NCI-H2029 treated with DMSO at 0.1 percent for 48 hours (cell line): ENCODE measurements around the gene UBR4.
"Not testable (repeated sequence)": the region's sequence is repeated elsewhere in the genome, so short reads cannot be mapped to it uniquely, and the experiment has no call there.

Source experiments
- DNase-seq: peaks from one replicate; lab custom pipeline; 2025; lab: John Stamatoyannopoulos, UW

UBR4 gene

DNA sequence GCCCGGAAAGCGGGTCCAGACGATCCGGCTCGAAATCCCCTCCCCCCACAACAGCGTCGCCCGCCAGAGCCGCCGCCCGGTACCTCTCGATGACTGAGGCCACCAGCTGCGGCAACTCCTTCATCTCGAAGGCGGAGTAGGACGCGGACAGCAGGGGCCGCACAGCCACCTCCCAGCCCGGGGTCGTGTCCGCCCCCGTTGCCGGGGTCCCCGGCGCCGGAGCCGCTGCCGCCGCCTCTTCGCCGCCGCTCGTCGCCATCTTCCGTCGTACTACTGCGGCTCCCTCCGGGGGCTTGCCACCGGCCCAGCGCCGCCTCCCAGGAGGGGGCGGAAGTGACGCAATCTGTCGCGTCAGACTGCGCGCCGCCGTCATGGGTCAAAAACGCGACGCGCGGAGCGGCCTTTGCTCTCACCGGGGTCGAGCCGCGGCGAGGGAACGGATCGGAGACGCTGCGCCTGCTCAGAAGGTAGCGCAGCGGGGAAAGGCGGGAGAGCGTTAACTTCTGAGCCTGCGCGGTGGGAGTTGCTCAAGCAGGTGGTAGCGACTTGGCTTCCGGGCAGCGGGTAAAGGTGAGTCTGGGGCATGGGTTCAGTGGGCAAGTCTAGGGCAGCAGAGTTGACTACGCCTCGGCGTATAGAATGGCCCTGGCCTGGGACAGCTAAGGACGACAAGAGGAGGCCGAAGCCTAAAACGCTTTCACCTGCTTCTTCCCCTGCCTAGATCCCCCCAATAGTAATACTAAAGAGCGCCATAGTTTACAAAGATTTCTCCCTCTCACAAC is at the start of gene UBR4:
UBR4 (minus strand) TSS at position 277 of the 782 bp plus-strand sequence; CDS start at position 259, 18 bp downstream.
- DNase-seq: peak; percentile 73

DNA sequence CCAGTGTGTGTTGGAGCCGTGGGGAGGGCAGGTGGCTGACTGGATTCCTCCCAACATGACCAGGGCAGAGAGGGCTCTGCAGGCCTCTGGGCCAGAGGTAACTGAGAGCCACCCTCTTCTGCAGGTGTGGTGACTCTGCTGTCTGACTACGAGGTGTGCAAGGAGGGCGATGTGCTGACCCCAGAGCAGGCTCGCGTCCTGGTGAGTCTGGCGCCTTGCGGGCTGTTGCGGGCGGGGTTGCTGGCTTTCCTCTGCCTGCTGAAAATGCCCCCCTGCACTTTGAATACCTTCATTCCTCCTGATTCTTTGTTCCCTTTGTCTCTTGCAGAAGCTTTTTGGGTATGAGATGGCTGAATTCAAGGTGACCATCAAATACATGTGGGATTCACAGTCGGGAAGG is 48.3 kb upstream of the UBR4 start:
- DNase-seq: no peak

DNA sequence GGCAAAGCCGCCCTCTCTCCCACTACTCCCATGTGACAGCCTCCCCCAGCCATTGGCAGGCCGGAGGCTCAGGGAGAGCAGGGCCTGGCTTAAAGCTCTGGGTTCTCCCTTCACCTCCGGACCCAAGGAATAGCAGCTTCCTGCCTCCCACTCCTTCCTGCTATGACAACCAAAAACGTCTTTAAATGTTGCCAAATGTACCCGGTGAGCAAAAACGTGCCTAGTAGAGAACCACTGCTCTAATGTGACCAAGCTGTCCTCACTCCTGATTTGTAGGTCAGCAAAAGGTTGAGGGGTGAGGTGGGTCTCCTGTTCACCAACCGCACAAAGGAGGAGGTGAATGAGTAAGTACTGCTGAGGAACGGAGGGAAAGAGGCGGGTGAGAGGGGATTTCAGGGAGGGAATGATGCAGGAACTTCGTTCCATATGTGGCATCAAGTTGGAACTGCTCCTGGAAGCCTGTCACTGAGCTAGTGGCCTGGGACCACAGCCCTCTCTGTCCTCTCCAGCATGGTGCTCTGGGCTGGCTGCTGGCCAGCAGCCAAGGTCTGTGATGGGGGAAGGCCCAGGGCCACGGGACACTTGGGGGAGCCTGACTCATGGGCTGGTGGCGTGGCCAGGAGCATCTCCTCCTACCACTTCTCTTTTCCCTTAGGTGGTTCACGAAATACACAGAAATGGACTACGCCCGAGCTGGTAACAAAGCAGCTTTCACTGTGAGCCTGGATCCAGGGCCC is 47.3 kb upstream of the UBR4 start:
- DNase-seq: no peak

DNA sequence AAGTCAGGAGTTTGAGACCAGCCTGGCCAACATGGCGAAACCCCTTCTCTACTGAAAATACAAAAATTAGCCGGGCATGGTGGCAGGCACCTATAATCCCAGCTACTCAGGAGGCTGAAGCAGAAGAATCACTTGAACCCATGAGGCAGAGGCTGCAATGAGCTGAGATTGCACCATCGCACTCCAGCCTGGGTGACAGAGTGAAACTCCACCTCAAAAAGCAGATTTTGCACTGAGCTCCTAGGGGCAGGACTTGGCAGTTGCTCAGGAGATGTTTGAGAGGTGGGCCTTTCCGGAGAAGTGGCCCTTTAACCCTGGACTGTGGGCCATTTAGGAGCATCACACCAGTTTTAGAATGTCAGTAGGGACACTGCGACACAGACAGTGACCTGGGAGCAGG is 46.2 kb upstream of the UBR4 start:
- not testable (repeated sequence) for DNase-seq

DNA sequence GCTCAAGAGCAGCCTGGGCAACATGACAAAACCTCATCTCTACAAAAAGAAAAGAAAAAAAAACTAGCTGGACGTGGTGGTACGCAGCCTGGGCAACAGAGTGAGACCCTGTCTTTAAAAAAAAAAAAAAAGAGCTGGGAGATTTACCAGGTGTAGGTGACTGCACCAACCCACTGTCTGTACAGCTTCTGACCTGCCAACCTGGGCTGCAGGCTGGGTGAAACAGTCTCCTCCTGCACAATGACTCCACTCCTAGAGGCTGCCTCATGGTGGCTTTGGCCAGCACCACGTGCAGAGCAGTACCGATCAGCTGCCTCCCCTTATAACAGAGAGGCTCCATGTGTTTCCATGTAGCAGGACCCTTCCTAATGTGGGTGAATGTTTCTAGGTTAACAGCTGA is 45.2 kb upstream of the UBR4 start:
- no peak for DNase-seq

DNA sequence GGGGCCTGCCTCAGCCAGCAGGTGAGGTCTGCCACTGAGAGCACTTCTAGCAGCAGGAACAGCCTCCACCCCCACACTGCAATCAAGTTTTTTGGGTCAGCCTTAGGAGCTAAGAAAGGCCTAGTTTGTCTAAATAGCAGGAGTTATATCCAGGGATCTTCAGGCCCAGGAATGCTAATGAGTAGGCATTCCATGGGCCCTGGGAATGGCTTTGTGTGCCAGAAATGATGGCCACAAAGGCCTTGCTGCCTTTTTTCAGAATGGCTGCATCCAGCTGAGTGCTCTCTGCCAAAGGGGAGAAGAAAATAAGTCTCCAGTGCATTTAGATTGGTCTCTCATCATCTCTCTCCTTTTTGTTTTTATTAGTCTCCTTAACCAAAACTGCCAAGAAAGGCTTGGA is 44.4 kb upstream of the UBR4 start:
- no peak for DNase-seq

DNA sequence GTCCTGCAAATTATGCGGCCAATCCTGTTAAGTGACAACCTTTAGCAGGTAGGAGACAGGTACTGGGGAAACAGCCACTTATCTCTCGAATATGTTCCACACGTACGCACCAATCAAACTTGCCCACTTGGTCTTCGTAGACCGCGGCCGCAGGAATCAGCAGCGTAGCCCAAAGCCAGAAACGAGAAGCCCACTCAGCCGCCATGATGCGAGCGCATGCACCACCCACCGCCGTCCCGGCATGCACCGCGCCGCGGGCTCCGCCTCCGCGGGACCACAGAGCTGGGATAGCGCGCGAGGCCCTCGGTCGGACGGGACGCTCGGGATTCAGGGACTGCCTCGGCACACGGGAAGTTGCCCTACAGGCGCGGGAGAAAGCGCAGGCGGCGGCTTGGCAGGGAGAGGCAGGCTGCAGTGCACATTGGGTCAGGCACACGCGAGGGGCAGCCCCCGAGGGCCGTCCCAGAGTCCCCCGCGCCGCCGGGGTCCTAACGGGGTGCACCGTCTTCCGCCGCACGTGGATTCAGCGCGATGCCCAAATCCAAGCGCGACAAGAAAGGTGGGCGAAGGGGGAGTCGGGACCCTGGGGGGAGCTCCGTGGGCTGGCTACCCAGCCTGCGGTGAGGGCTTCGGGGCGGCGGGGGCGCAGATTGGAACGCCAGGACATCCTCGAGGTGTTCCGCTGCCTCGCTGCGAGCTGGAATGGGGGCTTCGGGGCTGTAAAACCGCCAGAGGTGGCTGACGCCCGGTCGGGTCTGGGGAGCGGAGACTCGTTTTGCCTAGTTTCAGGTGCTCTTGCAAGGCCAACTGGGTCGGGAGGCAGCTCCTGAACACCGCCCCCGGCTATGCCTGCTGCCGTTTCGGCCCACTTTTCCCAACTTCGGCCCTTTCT is 41.5 kb upstream of the UBR4 start, which contains the start of the genes EMC1 and MRTO4:
EMC1 (minus strand) TSS at position 220 of the 892 bp plus-strand sequence; CDS start at position 205, 15 bp downstream.
MRTO4 (plus strand) TSS at position 501 of the 892 bp plus-strand sequence; CDS start at position 532, 31 bp downstream.
- DNase-seq: peak; percentile 36

DNA sequence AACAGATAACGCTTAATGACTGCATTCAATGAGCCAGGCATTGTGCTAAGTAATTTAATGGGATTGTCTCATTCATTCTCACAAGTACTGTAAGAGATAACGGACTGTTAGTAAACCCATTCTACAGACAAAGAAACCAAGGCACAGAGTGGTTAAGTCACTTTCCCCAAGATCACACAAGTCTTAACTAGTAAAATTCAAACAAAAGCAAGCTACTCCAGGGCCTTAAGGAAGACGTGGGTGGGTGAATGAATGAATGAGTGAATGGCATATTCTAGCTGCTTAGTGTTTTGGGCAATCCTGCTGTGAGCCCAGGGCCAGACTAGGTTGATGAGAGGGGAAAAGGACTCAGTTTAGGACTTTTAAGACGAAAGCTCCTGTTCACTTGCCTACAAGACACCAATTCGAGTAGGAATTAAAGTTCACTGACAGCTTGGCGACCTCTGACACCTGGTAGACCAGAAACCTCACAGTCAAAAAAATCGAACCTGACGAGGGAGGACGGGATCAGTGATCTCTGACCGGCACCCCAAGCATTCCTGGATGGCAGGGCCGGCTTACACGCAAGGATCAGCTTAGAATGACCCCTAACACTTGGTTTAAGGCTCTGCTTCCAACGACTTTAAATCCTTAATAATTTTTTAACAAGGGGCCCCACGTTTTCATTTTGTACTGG is 40.7 kb upstream of the UBR4 start:
- DNase-seq: no peak

DNA sequence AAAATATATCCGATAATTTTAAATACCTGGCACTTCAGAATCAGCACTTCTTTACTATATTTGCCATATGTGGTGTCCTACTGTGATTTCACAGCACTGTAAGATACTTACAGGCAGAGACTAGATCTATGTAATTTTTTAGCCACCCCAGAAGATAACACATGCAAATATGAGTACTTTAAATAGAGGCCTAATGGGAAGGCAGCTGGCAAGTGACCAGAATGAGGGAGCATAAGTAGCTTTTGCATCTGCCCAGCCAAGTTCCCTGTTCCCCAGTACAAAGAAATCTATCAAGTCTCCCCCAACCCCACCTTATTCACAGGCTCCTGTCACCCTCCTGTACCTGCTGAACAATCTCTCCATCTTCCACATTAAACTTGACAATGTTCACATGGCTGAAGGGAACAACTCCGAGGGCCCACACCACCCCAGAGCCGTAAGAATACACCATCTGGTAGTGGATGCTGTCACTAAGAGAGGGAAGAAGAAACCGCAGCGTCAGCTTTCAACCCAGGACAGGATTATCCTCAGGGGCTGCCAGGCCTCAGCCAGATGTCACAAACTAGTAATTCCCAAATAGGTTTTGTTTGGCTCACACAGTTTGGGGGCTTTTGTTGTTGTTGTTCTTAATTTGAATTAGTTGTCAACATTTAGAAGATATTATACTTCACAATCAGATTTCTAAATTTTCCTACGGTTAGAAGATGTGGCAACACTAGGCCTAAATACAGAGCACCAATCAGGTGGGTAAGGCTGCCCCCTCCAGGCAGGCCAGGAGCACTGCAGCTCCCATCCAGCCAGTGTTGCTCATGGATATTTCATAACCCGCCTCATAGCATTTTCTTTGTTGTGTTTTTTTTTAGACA is 30.8 kb upstream of the UBR4 start:
- DNase-seq: no peak

DNA sequence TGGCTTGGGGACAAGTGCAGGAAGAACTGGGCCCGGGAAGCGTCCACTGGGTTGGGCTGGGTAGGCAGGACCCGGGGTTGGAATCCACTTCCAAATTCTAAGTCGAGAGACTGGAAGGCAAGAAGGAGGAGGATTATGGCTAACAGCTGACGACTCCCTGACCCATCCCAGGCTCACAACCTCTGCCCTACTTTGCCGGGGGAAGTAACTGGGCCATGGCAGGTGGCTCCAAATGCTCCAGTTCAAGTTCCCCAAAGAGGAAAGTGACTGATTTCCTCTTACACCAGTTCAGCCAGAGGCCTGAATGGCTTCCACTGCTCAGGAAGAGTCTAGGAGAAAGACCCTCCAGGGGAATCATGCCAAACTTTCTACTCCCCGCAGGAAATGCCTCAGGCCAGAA is 29.8 kb upstream of the UBR4 start:
- DNase-seq: no peak

DNA sequence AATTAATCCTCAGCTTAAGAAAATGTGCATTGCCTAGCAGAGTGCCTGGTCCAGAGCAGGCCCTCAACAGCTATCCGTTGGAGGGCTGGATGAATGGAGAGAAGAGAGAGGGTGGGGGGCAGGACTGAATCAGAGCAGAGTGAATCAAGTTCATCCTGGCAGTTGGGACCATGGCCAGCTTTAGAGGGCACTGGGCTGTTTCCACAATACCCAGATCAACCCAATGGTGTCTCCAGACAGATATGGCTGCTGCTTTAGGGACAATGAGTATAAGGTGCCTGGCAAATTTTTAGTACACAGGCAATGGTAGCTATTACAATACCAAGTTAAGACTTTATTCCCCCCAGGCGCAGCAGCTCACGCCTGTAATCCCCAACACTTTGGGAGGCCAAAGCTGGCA is 24.2 kb upstream of the UBR4 start:
- DNase-seq: no peak

DNA sequence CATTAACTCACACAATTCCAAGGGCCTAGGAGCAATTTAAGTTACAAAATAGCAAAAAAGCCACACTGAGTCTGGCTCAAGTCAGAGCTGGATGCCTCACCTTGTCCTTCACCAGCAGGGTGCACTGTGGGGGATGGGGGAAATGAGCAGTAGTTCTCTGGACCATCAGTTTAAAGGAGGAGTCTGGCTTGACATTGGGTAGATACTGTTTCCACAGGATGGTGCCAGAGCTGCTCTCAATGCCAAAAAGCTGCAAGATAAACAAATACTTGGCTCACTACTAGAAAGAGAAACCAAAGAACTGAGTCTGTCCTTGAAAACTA is 22.4 kb upstream of the UBR4 start:
- DNase-seq: peak; percentile 42

DNA sequence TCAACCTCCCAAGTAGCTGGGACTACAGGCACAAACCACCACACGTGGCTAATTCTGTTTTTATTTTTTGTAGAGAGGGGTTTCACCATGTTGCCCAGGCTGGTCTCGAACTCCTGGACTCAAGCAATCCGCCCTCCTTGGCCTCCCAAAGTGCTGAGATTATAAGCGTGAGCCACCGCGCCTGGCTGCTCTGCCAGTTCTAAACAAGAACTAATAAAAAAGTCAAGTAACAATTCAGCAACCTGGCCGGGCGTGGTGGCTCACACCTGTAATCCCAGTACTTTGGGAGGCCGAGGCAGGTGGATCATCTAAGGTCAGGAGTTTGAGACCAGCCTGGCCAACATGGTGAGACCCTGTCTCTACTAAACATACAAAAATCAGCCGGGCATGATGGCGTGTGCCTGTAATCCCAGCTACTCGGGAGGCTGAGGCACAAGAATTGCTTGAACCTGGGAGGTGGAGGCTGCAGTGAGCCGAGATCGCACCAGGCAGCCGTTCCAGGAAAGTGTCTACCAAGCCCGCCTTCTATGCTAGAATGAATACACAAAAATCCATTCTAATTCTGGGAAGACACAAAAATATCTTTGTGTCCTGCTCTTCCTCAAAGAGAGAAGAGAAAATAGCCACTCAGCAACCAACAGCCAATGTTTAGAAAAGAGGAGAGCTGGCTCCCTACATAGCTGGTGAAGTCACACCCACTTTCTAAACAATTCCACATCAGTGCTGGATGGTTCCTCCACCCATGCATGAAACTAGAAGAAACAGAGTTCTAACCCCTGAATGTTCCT is 21.9 kb upstream of the UBR4 start:
- not testable (repeated sequence) for DNase-seq

DNA sequence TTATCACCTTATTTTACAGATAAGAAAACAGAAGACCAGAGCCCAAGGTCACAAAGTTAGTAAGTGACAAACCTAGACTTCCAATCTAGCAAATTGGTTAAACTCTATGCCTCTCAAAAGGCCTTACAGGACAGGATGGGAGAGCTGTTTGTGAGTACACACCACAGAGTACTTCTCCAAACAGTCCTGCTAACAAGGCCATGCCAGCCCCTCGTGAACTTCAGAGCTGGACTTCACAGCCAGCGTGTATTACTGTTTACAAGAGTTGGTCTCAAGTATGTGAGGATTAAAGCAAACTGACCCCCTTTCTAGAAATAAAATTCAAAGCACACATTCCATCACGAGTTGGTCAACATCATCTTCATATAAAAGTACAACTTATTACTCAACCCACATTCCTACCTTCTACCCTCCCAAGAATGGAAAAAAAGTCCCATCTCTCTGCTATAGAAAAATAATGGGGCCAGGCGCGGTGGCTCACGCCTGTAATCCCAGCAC is 19.8 kb upstream of the UBR4 start:
- DNase-seq: no peak

DNA sequence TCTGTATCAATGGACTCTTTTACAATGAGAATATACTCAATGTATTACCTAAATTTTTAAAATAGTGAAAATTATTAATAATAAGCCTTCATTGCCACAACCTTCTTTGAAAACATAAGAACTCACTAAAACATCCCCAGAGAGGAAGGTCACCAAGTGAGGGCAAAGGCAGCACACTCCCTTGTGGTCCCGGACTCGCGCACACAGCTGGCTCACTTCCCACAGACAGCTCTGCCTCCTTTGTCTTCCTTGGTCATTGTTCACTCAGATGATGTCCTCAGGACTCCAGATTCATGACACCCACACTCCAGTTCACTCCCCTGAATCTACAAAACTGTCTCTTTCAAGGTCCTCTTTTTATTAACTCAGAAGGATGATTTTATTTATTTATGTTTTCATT is 19.2 kb upstream of the UBR4 start:
- DNase-seq: no peak

DNA sequence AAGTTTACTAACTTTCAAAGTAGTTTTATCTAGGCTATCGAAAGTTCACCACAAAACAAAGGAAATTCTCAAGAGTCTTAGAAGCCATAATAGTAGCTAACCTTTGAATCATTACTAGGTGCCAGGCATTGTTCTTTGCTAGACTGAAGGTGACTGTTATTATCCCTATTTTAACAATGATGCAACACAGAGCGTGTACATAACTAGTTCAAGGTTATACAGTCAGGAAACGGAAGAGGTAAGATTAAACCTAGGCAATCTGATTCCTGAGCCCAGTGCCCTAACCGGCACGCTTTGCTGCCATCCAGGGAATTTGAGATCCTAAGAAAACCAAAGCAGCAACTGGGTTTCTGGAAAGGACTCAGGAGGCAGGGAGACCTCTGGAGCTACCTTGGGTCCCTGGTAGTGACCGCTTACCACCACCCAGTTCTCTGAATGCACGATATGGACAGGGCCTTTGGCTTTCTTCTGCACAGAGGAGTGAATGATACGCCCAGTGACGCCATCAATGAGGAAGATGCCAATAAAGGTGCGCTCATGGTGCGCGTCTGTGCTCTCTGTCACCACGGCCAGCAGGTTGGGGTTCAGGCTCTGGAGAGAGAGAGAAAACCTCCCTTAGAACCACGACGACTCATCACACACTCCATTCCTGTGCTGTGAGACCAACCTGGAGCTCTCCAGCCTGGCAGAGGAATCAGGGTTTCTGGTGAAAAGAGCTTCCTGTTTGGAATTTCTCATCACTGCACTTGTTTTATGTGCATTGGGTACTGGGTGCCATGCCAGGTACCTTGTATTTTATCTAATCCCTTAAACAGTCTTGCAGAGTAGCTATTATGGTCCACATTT is 13.1 kb upstream of the UBR4 start:
- DNase-seq: no peak

DNA sequence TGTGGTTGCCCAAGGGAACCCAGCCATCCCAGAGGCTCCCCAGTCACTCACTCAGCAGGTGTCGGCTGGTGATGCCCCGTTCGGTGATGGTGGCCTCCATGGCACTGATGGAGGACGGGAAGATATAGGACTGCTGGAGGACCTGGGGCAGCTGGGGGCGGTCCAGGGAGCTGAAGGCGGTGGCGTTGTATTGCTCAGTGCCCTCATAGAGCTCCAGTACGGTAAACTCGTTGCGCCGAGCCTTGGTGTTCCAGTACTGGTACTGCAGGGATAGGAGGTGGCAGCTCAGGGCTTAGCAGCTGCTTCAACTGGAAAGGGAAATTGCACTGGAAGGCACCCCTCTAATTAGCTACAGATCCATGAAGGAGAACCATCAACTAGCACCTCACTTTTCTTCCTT is 12.5 kb upstream of the UBR4 start:
- DNase-seq: no peak

DNA sequence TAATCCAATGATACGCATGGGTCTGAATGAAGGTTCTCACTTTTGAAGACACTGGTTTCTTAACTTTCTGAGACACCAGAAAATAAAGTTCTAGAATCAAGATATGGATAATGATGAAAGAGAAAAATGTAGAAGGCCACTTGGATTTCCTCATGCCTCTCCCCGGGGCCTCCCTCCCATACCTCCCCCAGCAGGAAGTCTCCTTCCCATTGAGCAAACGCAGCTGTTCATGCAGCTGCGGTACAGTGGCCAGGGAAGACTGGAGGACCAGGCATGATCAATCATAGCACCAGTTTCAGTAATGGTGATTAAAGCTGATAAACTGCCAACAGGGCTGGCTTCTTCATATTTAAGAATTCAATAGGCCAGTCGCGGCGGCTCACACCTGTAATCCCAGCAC is 10.9 kb upstream of the UBR4 start:
- no peak for DNase-seq
